Measurements from ENCODE around the gene ELOVL4.

The ELOVL4 gene

DNA sequence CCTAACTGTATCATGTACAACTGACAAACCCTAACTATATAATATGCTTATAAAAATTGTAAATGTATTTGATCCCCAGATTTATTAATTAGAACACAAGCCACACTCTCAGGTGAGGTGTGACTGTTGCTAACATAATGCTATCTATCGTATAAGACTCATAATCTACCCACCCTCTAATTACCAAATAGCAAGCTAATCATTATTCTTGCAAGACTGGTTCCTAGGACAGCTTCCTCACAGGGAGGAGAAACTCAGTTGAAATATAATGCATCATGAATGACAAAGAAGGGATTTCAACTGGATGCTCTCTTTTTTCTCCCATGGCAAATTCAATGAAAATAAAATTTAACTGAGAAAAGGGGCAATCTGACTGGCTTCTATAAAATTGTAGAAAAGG lies 35.4 kb downstream of the ELOVL4 start:
- DNase-seq: no peak

- DNase-seq: no peak
Observed at GRCh38 chr6:79909517-79909916, 37.8 kb downstream of the ELOVL4 start.

DNA sequence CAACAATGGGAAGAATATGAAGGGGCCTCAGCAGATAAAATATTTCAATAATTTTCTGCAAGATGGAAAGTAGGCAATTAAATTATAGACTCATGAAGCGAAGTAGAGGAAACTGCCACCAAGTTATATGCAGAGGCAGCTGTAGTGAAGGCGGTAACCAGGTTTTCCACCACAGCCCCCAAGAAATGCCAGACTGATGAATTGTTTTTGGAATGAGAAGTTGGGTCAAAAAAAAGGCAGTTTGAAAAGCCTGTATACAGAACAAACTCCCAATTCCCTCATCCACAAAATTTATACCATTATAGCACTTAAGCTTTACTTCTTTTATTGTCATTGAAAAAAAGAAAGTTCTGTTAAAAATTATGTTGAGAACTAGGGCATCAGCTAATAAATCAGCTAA lies 45.3 kb downstream of the ELOVL4 start:
- DNase-seq: no peak

- no peak for DNase-seq
Observed at GRCh38 chr6:79898076-79898475, 49.3 kb downstream of the ELOVL4 start.

DNA sequence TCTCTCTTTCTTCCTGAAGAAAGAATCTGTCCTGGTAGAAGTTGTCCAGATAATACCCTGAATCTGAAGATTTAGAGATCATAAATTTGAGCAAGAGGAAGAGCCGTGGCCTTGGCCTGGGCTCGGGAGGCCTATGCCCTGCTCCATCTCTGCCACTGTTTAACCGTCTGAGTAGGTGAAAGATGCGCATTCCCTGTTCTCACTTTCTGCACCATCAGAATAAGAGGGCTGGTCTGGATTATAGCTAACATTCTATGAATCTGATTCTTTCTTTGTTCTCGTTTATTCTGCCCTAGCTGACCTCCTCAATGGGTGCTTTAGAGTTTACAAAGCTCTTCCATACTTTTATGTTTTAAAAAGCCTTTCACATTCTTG lies 51.3 kb downstream of the ELOVL4 start:
- DNase-seq: no peak

- no peak for DNase-seq
Observed at GRCh38 chr6:79895382-79896074, 51.8 kb downstream of the ELOVL4 start.

- no peak for DNase-seq
Observed at GRCh38 chr6:79894939-79895338, 52.4 kb downstream of the ELOVL4 start.

DNA sequence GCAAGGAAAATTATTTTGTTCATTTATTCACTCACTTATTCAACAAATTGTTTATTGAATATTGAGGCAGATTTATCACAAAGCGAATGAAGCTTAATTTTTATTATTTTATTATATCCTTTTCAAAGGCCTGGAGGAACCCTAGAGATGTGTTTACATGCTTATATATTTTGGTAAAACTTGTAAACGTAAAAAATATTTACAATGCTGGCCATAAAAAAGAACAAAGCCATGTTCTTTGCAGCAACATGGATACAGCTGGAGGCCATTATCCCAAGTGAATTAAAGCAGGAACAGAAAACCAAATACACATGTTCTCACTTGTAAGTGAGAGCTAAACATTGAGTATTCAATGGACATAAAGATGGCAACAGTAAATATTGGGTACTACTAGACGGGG lies 58.8 kb downstream of the ELOVL4 start:
- DNase-seq: no peak

DNA sequence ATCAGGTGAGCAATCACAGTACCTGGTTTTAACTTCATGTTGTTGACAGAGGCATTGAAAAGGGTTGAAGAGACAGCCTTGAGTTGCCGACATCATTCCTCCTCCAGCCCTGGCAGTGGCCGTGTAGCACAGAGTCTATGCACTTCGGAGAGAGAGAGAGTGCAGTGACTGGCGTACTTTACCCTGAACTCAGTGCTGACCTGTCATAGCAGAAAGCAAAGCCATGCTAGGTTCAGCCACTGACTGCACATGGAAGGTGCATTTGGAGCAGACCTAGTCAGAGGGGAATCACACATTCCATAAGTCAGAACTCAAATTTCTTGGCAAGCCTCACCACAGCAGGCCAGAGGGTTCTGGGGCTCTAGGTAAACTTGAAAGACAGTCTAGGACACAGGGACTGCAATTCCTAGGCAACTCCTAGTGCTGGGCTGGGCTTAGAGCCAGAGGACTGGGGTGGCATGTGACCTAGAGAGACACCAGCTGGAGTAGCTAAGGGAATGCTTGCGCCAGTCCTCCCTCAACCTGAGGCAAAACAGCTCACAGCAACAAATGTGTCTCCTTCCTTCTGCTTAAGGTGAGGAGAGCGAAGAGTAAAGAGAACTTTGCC lies 69.1 kb downstream of the ELOVL4 start:
- DNase-seq: no peak

DNA sequence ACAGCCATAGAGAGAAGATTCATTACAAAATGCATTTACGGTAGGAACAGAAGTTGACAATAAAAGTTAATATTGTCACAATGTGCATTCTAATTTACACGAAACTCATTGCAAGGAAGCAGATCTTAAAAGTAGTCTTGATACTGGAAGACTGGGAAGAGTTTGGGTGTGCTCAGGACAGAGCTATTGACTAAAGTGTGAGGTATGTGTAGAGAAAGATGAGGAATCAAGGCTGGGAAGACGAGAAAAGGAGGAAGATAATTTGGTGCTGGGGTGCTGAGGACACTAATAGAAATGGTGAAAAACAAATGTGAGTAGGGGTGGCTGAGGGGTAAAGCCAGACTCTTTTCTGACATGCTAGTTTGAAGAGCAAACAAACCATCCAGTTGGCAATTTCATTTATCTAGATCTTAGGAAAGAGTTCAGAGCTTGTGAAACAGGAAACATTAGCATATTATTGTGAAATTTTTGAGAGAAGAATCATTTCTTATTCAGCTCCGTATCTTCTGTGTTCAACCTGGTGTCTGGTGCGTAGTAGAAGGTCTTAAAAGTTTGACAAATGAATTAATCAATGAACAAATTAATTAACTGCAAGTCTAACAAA lies 72.7 kb downstream of the ELOVL4 start:
- no peak for DNase-seq

DNA sequence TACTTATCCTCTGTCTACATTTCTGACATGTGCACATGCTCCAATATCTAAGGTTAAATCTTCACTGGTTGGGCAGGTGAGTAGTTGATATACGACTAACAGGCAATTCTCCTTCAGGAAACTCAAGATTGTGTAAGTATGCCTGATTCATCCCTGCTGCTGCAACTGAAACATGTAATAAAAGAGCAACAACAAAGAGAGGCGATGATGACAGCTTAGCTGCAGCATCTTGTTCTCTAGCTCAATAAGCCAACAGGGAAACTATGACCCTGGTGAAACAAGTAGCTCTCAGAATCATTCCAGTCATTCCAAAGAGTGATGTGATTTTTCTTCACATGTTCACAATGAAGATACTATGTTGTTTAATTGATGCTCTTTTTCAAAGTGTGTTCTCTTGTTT lies 74.4 kb downstream of the ELOVL4 start:
- DNase-seq: no peak

DNA sequence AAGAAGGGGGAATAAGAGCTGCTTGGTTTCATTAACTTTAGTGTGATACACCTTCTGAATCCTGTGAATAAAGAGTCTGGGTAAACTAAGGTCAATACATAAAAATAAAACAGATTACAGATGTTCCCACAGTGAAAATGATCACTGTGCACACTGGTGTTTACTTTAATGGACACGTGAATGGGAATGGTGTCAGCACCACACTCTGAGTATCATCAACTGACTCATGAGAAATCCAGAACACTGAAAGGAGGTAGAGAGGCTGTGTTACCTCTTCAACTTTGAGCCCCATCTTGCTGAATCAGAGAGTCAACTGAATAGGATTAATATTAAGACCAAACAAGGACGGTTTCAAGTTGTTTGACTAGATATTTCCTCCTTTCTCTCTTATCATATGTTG lies 75.0 kb downstream of the ELOVL4 start:
- DNase-seq: peak in 1 of 2 experiments; percentile 3

DNA sequence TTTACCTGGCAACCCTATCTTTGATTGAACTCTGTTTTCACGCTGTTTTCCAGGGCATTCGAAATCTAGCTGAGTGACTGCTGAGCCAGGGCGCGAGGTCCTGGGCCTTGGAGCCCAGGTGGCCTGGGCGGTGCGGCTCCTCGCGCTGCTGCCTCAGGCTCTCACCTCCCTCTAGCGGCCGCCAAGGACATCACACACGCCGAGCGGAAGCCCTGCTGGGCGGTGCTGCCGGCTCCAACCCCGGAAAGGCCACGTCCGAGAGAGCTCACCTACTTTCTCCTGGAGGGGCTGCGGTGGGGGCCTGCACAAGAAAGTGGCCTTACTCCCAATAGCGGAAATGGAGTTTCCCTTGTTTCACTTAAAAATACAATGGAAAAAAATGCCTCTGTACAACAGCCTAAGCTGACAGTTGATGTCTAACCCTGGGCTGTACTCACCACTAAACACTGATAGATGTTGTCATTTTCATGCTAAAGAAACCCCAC lies 77.7 kb downstream of the ELOVL4 start:
- DNase-seq: peak; percentile 81 to 85

- DNase-seq: no peak
Observed at GRCh38 chr6:79869184-79869583, 78.2 kb downstream of the ELOVL4 start.

- DNase-seq: peak; percentile 87 to 88
Observed at GRCh38 chr6:79868098-79868722, 79.1 kb downstream of the ELOVL4 start.

Data from NCI-H2081 (cell line).